ENCODE data around the gene ATXN7L1.

The ATXN7L1 gene

GRCh38 chr7:105778956-105779355, 97.4 kb downstream of the ATXN7L1 start:
- DNase-seq (ENCODE audit: low read depth) = no peak

GRCh38 chr7:105776986-105777910, 99.2 kb downstream of the ATXN7L1 start:
- no peak for DNase-seq (ENCODE audit: low read depth)

GRCh38 chr7:105776068-105776790, 100.2 kb downstream of the ATXN7L1 start:
- peak; percentile 94 for DNase-seq (ENCODE audit: low read depth)

GRCh38 chr7:105775580-105775979, 100.8 kb downstream of the ATXN7L1 start:
- DNase-seq (ENCODE audit: low read depth) = no peak

GRCh38 chr7:105773030-105773460, 103.4 kb downstream of the ATXN7L1 start:
- no peak for DNase-seq (ENCODE audit: low read depth)

- no peak for DNase-seq (ENCODE audit: low read depth)
Observed at GRCh38 chr7:105769901-105770628, 106.3 kb downstream of the ATXN7L1 start.

- no peak for DNase-seq (ENCODE audit: low read depth)
Observed at GRCh38 chr7:105768898-105769507, 107.4 kb downstream of the ATXN7L1 start.

GRCh38 chr7:105768117-105768516, 108.3 kb downstream of the ATXN7L1 start:
- no peak for DNase-seq (ENCODE audit: low read depth)

GRCh38 chr7:105766421-105767073, 109.9 kb downstream of the ATXN7L1 start:
- no peak for DNase-seq (ENCODE audit: low read depth)

GRCh38 chr7:105765846-105766245, 110.6 kb downstream of the ATXN7L1 start:
- no peak for DNase-seq (ENCODE audit: low read depth)

GRCh38 chr7:105764506-105764905, 111.9 kb downstream of the ATXN7L1 start:
- no peak for DNase-seq (ENCODE audit: low read depth)

- no peak for DNase-seq (ENCODE audit: low read depth)
Observed at GRCh38 chr7:105760551-105761447, 115.6 kb downstream of the ATXN7L1 start.

- DNase-seq (ENCODE audit: low read depth) = no peak
Observed at GRCh38 chr7:105759670-105760550, 116.5 kb downstream of the ATXN7L1 start.

GRCh38 chr7:105756367-105756766, 120.0 kb downstream of the ATXN7L1 start:
- DNase-seq (ENCODE audit: low read depth) = no peak

- DNase-seq (ENCODE audit: low read depth) = no peak
Observed at GRCh38 chr7:105752671-105753275, 123.6 kb downstream of the ATXN7L1 start.

- DNase-seq (ENCODE audit: low read depth) = no peak
Observed at GRCh38 chr7:105751054-105751453, 125.3 kb downstream of the ATXN7L1 start.

- DNase-seq (ENCODE audit: low read depth) = no peak
Observed at GRCh38 chr7:105748701-105749100, 127.7 kb downstream of the ATXN7L1 start.

- DNase-seq (ENCODE audit: low read depth) = no peak
Observed at GRCh38 chr7:105745681-105746330, 130.6 kb downstream of the ATXN7L1 start.

Data from HS-5 (cell line).